Skin epidermis (tissue), 12 donors: ENCODE measurements around the gene CALD1.
"Not testable (repeated sequence)": the region's sequence is repeated elsewhere in the genome, so short reads cannot be mapped to it uniquely, and the experiment has no call there.

Experiments used
- H3K27ac ChIP-seq, 21 experiments: fragments of 200-600 bp; sonication (generic) in 11 of 21; one replicate each; pipeline ENCODE4 v1.5.0; 2020; ENCODE audit warnings: mild to moderate bottlenecking in 3 of 21, inconsistent platforms in 2 of 21, moderate library complexity in 2 of 21
- H3K4me3 ChIP-seq, 7 experiments: fragments of 200-600 bp; sonication (generic) in 2 of 7; one replicate each; pipeline ENCODE4 v1.5.0; 2020; ENCODE audit warnings: inconsistent platforms in 2 of 7, mild to moderate bottlenecking in 2 of 7, moderate library complexity in 1 of 7

The CALD1 gene

DNA sequence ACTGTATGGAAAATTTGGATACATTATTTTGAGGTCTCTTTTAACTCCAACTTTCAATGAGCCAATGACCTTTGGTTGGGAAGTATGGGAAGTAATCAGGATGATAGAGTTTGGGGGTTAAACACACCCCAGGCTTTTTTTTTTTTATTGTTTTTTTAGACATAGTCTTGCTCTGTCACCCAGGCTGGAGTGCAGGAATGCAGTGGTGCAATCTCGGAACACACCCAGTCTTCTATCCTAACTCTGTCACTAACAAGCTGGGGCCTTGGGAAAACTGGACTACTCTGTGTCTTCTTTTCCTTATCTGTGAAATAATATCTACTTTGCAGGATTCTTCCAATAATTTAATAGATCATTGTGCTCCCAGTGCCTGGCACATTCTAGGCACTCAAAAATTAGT lies 169.3 kb downstream of the CALD1 start:
- no peak overlapping the region for H3K27ac ChIP-seq
- no peak overlapping the region for H3K4me3 ChIP-seq

DNA sequence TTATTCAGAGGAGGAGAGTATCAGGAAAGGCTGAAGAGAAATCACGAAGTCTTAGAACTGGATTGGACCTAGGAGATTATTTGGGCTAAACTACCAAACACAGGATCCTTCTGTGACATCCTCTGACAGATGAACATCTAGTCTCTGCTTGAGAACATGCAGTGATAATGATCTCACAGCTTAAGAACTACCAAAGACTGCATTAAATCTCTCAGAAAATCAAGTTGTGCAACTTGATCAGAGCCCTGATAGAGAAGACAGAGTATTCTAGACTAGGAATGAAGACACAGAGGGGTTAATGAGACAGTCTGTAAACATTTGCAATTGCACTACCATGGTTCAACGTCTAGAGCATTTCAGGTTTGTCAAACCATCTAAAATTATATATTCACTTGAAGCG lies 169.7 kb downstream of the CALD1 start:
- no peak overlapping the region for H3K4me3 ChIP-seq
- H3K27ac ChIP-seq, result no peak overlapping the region

DNA sequence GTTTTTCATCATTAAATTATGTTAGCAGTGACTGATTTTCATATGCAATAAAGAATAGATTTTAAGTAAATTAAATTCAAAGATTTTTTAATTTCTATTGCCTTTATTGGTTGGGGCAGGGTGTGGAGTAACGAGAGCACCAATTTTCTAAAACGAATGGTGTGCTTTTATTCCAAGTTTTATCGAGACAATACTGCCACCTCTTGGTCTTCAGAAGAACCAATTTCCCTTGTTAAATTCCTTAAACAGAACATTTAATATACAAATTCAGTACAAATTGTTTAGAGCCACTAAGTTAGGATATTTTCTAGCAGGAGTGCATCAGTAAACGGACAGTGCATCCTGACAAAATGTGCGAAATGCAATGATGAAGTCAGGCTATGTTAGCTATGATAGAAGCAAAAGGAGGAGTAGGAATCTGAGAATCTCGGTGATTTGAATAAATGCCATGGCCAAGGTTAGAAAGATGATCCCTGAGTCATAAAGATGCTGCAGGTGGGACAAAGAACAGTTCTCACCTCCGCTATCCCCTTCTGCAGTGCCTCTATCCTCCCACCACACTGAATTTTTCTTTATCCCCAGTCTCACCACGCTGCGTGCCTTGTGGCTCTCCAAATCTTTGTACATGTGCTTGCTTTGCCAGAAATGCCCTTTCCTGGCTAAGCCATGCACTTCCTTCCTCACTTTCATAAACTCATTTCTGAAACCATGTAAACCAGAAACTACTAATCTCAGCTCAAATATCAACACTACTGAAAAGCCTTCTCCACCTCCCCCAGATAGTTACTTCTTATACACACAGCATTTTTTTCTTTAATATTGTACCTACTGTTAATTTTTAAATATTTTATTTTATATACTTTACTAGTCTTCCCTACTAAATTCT lies 175.0 kb downstream of the CALD1 start:
- no peak overlapping the region for H3K4me3 ChIP-seq
- H3K27ac ChIP-seq, result no peak overlapping the region

DNA sequence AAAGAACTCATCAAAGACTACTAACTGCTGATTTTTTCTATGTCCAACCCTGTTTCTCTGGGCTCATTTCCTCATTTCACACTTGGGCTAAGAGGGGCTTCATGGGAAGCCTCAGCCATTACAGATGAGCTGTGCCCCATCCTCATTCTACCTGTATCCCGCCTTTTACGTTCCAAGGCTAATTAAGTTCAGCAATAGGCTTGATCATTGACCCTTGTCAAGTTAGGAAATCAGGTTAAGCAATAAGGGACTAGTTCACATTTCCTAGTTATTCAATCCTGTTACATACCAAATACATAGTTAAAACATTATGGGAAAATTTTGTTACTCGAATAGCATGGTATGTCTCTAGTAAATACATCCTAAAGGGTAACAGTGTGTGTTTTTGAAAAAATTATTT lies 177.6 kb downstream of the CALD1 start:
- Histone ChIP-seq H3K27ac (no peak overlapping the region), H3K4me3 (no peak overlapping the region)

DNA sequence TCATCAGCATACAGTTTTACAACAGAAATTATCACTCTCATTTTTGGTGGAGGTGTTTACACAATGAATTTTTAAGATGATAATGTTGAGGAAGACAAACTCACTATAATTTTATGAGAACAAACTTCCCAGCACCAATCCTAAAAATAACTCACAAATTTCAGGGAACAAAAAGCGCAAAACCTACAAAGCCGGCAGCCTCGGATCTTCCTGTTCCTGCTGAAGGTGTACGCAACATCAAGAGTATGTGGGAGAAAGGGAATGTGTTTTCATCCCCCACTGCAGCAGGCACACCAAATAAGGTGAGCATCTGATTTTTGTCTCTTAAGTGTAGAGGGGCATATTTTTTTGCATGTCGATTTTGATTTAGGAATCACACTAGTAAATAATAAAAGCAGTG lies 180.4 kb downstream of the CALD1 start:
- H3K27ac ChIP-seq, result no peak overlapping the region

DNA sequence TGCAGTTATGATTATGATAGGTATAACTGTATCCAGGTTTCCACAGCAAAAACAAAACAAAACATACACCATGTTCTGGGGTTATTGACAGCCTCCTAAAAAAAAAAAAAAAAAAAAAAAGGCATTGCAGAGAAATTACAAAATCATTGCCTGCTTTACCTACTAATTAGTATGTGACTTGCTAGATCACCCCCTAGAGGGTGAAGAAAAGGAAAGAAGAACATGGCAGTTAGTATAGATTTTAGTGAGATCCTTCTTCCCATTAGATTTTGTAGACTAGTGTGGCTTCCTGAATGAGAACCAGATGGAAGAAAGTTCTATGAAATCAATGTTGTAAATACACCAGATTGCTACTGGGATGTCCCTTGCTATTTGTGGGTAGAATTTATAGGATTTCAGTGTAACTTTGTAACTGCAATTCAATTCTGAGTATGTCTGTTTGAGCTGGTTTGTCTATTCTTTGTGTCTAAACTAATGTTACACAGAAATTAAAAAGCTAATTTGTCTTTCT lies 182.9 kb downstream of the CALD1 start:
- H3K4me3 ChIP-seq, result no peak overlapping the region
- H3K27ac ChIP-seq, result peak overlapping the region in 1 of 21 experiments; percentile 10

More for the DNA sequence above, 180.4 kb downstream of the CALD1 start:
- no peak overlapping the region for H3K4me3 ChIP-seq

DNA sequence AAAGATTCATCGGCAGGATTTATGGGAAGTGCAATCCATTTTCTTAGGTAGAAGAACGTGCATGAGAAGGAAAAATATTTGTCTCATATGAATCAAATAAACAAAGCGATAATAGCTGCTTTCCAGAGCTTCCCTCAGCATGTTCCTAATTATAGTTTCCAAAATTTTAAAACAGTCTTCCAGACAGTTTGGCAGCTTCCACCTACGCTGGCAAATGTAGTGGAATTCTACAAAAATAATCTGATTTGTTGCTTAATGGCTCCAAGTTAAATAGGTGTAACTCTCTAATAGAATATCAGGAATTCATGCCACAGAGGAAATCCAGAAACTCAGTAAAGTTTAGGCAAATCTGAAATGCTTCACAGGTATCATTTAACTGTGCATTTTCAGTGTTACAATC lies 183.6 kb downstream of the CALD1 start:
- Histone ChIP-seq H3K4me3 (no peak overlapping the region), H3K27ac (no peak overlapping the region)

DNA sequence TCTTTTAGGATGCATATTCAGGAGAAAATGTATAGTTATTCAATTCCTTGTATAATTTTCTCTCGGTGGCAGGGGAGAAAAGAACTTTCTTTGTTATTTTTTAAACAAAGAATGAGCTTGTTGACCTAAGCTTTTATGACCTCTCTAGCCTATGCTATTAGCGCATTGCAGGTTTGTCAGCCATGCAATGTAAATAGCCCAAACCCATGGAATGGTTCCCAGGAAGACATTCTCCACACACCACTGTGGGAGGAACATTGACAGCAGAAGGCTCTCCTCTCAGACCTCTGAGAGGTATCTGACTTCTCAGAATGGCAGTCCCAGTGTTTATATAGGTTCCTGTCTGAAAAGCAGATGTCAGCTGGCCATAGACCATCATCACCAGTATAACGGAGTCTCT lies 187.3 kb downstream of the CALD1 start:
- no peak overlapping the region for H3K27ac ChIP-seq
- H3K4me3 ChIP-seq, result no peak overlapping the region

DNA sequence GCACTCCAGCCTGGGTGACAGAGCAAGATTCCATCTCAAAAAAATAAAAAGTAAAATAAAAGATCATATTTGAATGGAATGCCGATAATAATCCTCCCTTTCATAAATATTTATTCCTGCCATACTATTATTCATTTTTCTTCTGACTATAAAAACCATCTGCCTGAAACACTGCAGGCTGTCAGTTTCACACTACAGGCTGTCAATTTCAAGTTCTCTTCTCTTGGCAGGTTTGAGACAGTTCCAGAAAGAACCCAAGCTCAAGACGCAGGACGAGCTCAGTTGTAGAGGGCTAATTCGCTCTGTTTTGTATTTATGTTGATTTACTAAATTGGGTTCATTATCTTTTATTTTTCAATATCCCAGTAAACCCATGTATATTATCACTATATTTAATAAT lies 188.7 kb downstream of the CALD1 start:
- no peak overlapping the region for H3K4me3 ChIP-seq
- no peak overlapping the region for H3K27ac ChIP-seq

DNA sequence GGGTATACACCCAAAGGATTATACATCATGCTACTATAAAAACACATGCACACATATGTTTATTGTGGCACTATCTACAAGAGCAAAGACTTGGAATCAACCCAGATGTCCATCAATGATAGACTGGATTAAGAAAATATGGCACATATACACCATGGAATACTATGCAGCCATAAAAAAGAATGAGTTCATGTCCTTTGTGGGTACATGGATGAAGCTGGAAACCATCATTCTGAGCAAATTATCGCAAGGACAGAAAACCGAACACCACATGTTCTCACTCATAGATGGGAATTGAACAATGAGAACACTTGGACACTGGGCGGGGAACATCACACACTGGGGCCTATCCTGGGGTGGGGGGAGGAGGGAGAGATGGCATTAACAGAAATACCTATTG lies 202.2 kb downstream of the CALD1 start:
- not testable (repeated sequence) for H3K27ac ChIP-seq, H3K4me3 ChIP-seq

DNA sequence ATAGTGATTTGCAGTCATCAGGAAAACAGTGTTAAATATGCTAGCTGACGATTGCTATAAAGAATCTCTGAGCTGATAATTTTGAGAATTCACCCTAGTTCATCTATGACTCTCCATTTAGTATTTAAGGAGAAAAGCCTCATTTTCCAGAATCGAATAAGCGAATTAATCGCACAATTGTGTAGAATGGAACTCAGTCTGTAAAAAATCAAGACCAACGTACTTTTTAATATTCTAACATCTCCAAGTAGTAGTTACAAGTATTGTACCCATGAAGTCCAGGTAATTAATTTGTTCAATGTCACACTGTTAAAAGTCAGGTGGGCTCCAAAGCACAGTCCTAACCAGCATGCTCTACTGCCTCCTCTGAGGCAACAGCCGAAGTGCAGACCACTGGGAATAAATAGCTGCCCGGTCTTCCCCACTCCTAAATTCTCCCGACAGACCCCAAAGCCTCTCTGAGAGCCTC lies 206.5 kb downstream of the CALD1 start:
- Histone ChIP-seq H3K4me3 (peak overlapping the region; percentile 67 to 90 (median 83)), H3K27ac (peak overlapping the region in 20 of 21 experiments; percentile 67 to 92 (median 85))

DNA sequence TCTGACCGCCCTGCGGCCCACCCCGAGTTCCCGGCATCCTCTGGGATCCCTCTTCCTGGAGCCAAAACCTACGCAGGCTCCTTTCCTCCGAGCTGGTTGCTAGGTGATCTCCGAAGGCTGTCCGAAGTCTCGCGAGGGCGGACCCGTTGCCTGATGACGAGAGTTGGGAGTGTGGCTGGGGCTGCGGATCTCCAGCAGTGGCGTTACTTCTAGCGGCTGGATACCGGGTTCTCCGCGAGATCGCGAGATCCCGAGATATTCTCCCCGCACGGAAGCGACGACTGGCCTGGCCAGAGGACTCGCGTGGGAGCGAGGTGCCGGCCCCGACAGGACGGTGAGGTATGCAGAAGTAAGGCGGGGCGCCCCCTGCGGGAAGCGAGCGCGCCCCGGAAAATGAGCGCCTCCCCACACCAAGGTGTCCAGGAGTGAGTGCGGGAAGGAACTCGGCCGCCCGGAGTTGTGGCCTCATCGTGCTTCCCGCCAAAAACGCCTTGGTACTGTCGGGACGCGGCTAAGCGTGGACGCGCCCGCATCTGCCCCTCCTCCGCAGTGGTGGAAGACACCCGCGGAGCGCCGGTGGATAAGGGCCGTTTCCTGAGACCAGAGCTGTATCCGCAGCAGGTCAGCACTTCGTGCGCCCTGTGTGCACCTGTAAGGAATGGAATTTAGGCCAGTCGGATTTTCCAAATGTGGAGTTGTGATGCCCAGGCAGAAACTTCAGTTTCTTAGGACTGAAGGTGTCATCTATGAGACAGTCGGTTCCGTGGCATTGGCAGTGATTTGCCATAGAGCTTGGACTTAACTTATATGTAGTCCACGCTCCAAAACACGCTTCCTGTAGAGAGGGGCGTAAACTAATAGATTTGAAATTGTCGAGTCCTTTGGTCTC lies 207.2 kb downstream of the CALD1 start, which contains the start of gene AGBL3:
AGBL3 (plus strand) TSS at position 146 of the 889 bp plus-strand sequence. CDS start 1,426 bp downstream, outside the sequence.
- H3K4me3 ChIP-seq, result peak within 1 kb of the TSS; percentile 67 to 90 (median 83)
- peak within 1 kb of the TSS in 20 of 21 experiments; percentile 67 to 92 (median 85) for H3K27ac ChIP-seq

DNA sequence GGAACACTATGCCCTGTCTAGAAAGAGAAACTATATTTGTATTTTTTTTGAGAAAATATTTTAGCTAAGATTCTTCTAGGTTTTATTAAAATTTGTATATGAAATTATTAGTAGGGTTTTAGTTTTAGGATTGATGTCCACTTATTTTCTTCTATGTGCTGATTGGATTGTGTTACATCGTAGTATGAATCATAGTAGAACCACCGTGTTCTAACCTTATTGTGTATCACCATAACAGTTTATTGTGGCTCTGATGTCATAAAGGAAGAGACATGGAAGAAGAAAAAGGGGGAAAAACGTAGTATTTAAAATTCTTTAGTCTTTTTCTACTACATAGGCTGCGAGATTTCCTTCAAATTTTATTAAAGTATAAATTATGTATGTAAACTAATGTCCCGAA lies 208.7 kb downstream of the CALD1 start:
- no peak overlapping the region for H3K27ac ChIP-seq
- H3K4me3 ChIP-seq, result peak overlapping the region in 1 of 7 experiments; percentile 1

DNA sequence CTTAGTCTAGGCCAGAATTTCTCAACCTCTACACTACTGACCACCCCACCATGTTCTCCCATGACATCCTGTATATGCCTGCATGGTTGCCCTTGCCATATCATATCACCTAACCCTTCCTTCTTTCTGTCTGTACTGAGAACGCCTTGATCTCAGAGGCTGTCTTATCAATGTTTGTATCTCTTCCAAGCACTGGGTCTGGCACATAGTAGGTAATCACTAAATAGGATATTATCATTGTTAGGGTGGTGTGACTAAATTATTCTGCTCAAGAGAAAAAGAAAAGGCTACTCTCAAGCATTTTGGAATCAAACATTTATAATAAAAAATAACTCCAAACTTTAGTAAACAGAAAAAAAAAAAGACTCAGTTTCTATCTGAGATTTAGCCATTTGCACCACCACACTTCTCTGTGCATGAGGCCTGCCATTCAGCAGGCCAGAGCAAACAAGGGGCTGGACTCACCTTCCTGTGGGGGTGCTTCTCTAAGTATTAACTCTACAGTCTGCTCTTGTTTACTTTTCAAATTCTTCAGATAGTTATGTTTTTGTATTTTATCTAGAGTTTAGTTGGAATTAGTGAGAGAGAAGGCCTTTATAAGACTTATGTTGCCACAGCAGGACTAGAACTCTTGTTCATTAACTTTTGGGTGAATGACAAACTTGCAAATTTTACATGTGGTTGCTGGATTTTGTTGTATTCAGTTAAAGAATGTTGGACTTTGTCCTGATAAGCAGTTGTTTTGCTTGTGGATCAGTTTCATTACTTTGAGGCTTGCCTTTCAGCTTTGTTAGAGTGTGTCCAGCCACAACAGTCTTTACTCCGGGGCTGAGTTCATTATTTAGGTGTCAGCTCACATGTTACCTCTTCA lies 212.3 kb downstream of the CALD1 start:
- Histone ChIP-seq H3K4me3 (no peak overlapping the region), H3K27ac (no peak overlapping the region)

DNA sequence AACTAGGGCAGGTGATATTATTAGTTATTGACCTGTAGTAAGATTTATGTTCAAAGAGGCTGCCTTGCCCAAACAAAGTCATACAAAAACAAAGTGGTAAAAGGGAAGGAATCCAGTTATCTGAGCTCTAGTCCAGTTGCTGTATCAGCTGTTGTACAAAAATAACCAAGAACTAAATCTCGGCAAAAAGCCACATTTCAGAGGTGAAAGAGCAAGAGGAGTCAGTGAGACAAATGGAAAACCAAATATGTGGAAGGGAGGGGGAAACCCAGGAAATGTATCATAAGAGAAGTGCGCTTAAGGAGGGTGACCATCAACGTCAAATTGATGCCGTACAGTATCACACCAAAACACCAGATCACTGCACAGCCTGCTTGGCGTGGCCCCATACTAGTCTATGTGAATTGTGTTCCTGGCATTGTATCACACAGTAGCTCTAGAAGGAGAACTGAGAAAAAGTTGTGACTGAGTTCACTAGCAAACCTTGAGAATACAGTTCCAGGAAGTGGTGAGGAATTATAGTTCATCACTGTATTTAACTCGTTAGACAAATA lies 213.3 kb downstream of the CALD1 start:
- H3K27ac ChIP-seq, result no peak overlapping the region
- H3K4me3 ChIP-seq, result no peak overlapping the region

DNA sequence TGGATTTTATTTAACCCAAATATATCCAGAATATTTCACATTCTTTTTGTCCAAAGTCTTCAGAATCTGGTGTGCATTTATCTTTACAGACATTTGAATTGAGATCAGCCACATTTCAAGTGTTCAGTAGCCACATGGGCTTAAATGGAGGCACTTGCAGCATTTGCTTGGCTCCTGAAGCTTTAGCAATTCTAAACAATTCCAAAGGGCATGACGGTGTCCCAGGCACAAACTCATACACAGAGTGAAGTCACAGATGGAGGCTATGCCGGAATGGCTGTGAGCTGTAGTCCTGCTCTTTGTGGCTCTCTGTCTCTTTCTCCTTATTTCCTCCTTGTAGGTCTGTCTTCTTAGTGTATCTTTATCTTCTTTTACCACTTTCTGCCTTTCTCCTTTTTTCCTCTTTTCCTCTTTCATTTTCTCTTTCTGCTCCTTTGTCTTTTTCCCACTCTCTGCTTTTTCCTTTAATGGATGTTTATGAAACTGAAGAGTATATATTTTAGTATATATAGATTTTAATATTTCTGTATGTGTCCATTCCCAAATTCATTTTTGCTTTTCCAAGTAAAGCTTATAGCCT lies 214.5 kb downstream of the CALD1 start:
- no peak overlapping the region for H3K4me3 ChIP-seq
- H3K27ac ChIP-seq, result no peak overlapping the region

DNA sequence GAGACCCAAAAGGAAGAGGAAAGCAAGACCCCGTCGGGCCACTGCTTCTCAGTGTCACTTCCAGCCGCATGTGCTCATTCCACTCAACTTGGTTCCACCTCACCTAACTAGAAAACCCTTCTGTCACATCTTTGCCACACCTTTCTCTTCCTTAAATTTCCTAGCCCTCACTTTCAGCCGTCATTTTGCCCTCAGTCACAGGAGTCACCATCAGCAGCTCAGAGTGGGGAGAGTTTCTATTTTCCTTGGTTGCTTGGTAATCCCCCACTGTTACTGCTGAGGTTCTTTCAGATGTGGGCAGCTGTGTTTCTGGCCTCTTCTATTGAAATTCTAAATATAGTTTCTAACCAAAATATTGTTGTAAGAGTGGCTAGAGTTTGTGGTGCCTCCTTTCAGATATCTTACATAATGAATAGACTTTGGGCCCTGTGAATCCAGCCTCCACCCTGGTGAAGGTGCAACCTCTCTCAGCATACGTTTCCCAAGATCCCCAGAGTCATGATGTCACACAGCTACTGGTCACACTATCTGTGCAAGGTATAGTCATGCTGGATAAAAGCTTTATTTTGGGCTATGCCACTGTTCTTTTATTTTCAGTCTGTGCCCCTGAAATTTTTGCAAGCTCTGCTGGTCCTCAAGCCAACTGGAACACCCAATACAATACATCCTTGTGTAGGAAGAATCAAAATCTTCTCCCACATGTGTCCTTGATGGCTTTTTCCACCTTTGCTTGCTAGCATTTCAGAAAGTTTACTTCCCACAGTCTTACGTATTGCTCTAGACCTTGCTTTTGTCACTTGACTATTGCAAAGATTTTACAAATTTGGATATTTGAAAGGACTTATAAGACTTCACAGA lies 216.0 kb downstream of the CALD1 start:
- peak overlapping the region in 1 of 21 experiments; percentile 39 for H3K27ac ChIP-seq
- no peak overlapping the region for H3K4me3 ChIP-seq

DNA sequence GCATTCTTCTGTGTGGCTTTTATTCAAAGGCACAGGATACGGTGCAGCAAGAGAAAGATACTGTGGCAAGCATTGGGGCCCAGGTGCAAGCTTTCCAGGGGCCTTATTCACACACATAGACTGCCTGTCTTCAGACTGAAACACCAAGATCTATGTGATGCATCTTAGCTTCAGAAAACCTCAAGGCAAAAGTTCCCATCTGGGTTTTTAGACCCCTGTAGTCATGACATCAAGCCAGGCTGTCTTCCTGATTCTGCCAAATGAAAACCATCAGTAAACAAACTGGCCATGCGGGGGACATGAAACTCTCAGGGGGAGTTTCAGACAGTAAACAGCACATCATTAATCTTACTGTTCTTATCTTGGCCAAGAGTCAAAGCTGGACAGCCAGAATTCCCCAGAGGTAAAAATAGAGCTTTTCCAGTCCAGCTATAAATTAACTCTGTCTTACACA lies 216.7 kb downstream of the CALD1 start:
- Histone ChIP-seq H3K27ac (peak overlapping the region in 1 of 21 experiments; percentile 14), H3K4me3 (no peak overlapping the region)
